HG03280 (cell line): Measurements from ENCODE around the gene INSRR.

Experiments
- ATAC-seq: cut with Tn5 transposase; IDR thresholded peaks from one replicate; pipeline ENCODE4 v1.9.1; 2021; ENCODE audit warnings: mild to moderate bottlenecking, moderate library complexity; ENCODE audit not compliant: unreplicated experiment

INSRR gene

GRCh38 chr1:156809281-156809680 lies 49.6 kb downstream of the INSRR start:
- no peak for ATAC-seq

GRCh38 chr1:156808186-156809030 lies 50.5 kb downstream of the INSRR start:
- no peak for ATAC-seq

DNA sequence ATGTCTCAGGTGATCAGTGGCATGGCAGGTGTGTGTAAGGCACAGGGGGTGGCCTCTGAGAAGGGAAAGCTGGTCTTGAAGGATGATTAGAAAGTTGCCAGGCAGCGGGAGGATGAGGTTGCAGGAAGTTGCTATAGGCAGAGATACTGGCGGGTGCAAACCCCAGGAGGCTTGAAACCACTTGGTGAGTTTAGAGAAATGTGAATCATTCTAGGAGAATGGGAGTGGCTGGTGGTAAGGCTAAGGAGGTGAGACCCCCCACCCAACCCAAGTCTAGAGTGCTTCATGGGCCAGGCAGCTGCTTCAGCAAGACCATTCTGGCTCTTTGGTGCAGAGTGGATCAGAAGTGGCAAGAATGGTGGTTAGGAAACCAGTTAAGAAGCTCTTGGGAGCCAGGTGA lies 51.3 kb downstream of the INSRR start:
- ATAC-seq, result no peak

DNA sequence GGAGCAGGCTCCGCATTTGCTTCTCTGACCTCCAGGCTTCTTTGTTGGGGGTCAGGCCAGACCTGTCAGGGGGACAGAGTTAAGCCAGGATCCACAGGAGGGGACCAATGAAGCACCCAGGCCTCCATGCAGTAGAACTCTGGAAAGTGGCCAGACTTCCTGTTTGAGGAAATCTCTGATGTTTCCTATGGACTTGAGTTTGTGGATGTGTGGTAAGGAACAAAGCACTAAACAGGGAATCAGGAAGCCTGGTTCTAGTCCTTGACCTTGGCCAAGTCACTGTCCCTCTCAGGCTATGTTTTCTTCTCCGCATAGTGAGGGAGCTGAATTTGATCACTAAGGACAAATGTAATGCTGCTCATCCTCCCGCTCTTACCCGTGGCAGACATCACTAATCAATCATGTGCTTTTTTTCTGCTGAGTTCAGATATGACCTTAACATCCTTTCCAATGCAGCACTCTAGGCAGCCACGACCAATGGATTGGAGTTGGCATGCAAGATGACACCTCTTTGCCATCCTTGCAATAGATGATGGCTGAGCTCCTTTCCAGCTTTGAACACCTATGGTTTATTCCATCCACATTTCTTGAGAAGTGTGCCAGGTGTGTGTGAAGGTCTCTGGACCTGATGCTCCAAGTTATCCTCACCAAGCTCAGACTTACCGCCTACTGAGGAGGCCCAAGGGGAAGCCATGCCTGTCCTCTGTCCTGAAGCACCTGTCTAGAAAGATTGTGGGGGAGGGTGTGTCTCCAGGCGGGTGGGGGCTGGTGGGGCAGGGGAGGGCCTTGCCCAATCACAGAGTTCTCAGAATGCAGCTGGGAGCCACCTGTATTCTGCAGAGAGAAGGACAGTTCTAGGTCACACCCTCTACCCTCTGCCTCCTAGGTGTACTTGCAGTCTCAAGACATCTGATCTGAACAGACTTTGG lies 52.1 kb downstream of the INSRR start:
- no peak for ATAC-seq

DNA sequence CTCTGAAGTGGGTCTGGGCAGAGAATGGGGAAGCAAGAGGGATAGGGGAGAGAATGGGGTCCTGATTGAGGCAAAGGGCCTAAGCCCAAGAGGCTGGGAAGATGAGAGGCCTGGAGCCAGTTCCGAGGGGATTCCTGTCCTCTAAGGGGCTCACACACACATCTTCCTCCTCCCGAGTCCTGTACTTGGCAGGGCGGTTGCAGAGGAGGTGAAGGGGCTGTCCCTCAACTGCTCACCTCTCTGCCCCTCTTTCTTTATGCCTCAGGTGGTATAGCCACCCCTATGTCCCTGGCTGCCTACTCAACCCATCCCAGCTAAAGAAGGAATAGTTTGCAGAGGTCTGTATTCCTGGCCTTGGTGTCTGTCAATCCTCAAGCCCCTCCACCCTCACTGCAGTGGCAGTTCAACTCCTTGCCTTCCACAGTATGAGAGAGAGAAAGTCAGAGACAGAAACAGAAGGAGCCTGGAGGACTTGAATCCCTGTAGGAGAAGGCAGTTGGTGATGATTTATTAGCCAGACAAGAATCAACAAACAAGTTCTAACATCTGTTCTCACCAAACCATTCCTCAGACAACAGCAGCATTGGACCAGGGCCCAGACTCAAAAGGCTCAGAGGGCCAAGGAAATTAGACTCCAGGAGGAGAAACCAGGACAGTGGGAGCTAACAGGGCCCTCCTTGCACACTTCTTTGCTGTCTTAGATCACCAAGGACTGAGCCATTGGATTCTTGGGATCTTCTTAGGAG lies 53.0 kb downstream of the INSRR start:
- no peak for ATAC-seq

DNA sequence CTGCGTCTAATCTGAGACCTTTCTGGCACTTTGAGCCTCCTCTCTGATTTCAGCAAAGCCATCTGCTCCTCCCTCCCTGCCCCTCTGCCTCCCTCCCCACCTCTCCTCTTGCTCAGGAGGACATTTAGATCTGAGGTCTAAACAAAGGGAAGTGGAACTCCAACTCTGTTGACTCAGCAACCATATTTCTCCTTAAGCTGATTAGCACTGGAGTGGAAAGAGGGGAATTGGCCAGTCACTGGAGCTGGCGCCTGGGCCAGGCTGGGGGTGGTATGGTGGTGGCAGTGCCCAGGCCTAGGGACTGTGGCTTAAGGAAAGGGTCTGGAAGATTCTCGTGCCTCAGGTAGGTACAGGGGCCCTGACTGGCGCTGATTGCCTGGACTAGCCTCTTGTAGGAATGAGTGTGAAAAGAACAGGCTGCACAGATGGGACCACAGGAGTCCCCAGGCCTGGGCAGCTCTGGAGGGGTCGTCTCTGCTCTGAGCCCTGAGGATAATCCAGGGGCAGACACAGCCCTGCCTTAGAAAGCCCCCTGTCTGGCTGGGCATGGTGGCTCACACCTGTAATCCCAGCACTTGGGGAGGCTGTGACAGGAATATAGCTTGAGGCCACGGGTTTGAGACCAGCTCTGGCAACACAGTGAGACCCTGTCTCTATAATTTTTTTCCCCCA lies 54.2 kb downstream of the INSRR start:
- ATAC-seq, result no peak

GRCh38 chr1:156804026-156804425 lies 54.9 kb downstream of the INSRR start:
- ATAC-seq, result no peak

GRCh38 chr1:156803086-156803851 lies 55.6 kb downstream of the INSRR start:
- no peak for ATAC-seq

GRCh38 chr1:156802421-156802935 lies 56.4 kb downstream of the INSRR start:
- ATAC-seq, result no peak

DNA sequence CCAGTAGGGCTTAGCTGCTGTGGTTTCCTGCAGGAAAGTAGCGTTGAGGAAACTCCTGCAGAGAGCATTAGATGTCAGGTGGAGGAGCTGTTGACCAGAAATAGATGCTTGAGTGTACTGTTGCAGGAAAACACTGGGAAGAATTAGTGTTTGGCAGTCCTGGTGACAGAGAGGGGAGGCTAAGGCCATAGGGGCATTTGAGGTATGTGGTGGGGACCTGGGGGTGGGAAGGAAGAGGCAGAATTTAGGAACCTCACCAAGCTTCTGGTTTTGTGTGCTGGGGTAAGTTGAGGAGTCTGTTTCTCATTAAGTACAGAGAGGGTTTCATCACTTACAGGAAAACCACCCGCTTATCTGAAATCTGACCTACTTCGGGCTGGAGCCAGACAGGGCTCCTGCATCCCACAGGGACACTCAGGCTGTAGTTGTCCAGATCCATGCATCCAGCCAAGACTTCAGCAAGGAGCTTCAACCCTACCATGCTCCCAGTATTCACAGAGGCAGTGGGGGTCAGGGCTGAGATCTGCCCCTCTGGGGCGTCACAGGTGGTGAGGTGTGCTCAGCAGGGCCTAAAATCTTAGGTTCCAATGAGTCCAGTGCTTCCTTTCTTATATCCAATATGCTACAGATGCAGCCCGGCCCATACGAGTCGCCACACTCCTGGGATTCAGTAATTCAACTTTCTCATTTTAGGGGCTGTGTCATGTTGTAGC lies 57.4 kb downstream of the INSRR start:
- no peak for ATAC-seq

DNA sequence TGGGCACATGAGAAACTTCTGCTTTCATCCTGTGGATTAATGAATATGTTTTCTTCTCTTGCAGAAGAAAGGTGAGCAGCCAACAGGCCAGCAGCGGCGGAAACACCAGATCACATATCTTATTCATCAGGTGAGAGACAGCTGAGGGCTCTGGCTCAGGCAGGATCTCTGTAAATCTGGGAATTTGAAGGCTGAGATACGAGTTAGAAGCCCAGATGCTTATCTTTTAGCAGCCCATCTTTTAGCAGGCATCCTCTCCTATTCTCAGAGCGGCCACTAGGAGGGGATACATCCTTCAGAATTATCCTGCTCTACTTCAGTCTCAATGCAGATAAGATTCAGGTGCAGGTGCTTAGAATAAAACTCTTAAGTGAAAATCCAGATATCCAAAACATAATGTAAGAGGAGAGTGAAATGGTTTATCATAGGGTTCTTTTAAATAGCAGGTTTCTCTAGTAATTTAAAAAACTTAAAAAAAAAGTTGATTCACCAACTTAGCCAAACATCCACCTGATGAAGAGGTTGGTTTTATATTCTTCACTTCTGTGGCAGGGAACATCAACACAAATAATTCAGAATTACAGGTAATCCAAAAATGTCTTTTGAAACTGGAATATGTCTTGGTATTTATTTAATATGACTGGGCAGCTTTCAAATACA lies 61.6 kb downstream of the INSRR start:
- no peak for ATAC-seq

- ATAC-seq, result no peak
Observed at GRCh38 chr1:156796340-156797097, 62.4 kb downstream of the INSRR start.

DNA sequence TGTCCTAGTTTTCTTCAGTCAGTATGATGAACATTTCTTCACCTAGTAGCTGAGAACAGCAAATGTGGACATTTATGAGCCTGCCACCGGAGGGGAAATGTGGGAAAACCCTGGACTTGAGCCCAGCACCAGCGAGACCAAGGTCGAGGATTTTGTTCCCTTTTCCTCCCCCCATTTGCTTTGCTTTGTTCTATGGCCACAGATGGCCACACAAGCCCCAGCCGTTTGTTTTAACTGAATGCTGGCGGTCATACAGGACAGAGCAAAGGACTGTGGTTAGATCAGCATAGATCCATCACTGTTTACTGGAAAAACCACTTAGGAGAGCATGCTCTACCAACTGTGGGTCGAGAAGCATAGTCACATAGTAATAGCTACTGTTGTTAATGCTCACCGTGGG lies 63.1 kb downstream of the INSRR start:
- no peak for ATAC-seq

DNA sequence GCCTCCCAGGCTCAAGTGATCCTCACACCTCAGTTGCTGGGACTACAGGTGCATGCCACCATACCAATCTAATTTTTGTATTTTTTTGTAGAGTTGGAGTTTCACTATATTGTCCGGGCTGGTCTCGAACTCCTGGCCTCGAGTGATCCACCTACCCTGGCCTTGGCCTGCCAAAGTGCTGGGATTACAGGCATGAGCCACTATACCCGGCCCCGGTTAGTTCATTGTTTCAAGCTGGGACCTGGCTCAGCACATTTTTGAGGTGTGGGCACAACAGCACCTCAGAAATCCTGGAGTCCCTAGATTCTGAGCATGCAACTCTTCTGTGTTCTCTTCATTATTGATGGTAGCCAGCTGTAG lies 63.6 kb downstream of the INSRR start:
- ATAC-seq, result no peak

GRCh38 chr1:156794506-156795373 lies 64.2 kb downstream of the INSRR start:
- ATAC-seq, result no peak
